Kidney (tissue), 14 donors: ENCODE data around the gene ACTL6B. TPM values are rescaled to one million over a fixed set of nuclear protein-coding genes. Genes with fewer than 3 reads are reported as not detected.
A peak's percentile ranks its signal among the peaks of the same experiment; 100 is the strongest.

Experiments
- DNase-seq, 5 donors: peaks; one replicate each; pipeline ENCODE4 v3.0.0-alpha.2; 2013 to 2020
- FAIRE-seq: peaks from 2 replicates; lab custom pipeline; 2012; peaks lifted over from hg19 to GRCh38; lab: Jason Lieb, UNC
- H3K27ac ChIP-seq, 2 donors: one replicate each; pipeline ENCODE4 v1.7.0; 2013; ENCODE audit warnings: low read depth in 2 of 2, low read length in 2 of 2, inconsistent platforms in 1 of 2
- H3K27me3 ChIP-seq: one replicate; pipeline ENCODE4 v1.7.1; 2013; ENCODE audit warnings: low read length, inconsistent platforms; ENCODE audit not compliant: control insufficient read depth, insufficient read depth
- H3K36me3 ChIP-seq, 3 donors: one replicate each; pipeline versions ENCODE4 v1.7.0 to v1.7.1; 2013; ENCODE audit warnings: low read length in 3 of 3, control low read depth in 1 of 3, inconsistent platforms in 1 of 3; ENCODE audit not compliant: insufficient read depth in 3 of 3, control insufficient read depth in 2 of 3
- H3K4me1 ChIP-seq, 3 donors: one replicate each; pipeline versions ENCODE4 v1.7.0 to v1.7.1; 2013; ENCODE audit warnings: low read length in 3 of 3, inconsistent platforms in 1 of 3, low read depth in 1 of 3; ENCODE audit not compliant: control insufficient read depth in 2 of 3, insufficient read depth in 2 of 3
- H3K4me3 ChIP-seq, 3 donors: one replicate each; pipeline versions ENCODE4 v1.7.0 to v1.8.1; 2013; ENCODE audit warnings: low read length in 3 of 3, control low read depth in 1 of 3, inconsistent platforms in 1 of 3
- H3K9ac ChIP-seq, 3 donors: one replicate each; pipeline versions ENCODE4 v1.7.0 to v1.7.1; 2013; ENCODE audit warnings: low read length in 3 of 3, control low read depth in 1 of 3, inconsistent platforms in 1 of 3
- H3K9me3 ChIP-seq, 3 donors: one replicate each; pipeline versions ENCODE4 v1.7.0 to v1.7.1; 2013; ENCODE audit warnings: low read length in 3 of 3, control low read depth in 1 of 3, inconsistent platforms in 1 of 3; ENCODE audit not compliant: control insufficient read depth in 2 of 3, insufficient read depth in 1 of 3
- intact Hi-C: fragments of 100-400 bp; cut with DNase I; formaldehyde crosslinking; loops from one replicate; pipeline ENCODE4 v1.11.1; 2022
- polyA plus RNA-seq: library from polyadenylated mRNA; stranded (reverse); fragments of 350-450 nt; fragmentation: Illumina TruSeq; extraction: RNeasy Lipid Tissue Mini Kit (QIAGEN cat#74804); gene quantifications from one replicate; pipeline ENCODE4 v1.2.3, GENCODE V29; 2014; ENCODE audit warnings: low read depth, low replicate concordance; ENCODE audit not compliant: insufficient read depth
- total RNA-seq: library from RNA; stranded (reverse); fragmentation: NEBNext Ultra II Directional; extraction: Animal tissue kit (Norgen Biotek cat#: 25700); gene quantifications from one replicate; pipeline ENCODE4 v1.2.1, GENCODE V29; 2021
- TF ChIP-seq, protein P1 (sequence below): IDR thresholded peaks from 3 replicates; pipeline ENCODE4 v1.5.1; 2012; ENCODE audit warnings: mild to moderate bottlenecking, moderate library complexity, borderline replicate concordance; ENCODE audit not compliant: insufficient read depth; ENCODE audit errors: extremely low read depth
- donor health status: control.
- donor health status: control.
- donor health status: control.
- donor health status: control.
- donor health status: control.
- donor health status: DM: yes; HTN: yes; CAD: no.
- donor health status: Normal renal cell carcinoma (clear cell type).

Gene ACTL6B
- total and polyA plus RNA-seq, 2 donors from 2014 or later, result not detected

DNA sequence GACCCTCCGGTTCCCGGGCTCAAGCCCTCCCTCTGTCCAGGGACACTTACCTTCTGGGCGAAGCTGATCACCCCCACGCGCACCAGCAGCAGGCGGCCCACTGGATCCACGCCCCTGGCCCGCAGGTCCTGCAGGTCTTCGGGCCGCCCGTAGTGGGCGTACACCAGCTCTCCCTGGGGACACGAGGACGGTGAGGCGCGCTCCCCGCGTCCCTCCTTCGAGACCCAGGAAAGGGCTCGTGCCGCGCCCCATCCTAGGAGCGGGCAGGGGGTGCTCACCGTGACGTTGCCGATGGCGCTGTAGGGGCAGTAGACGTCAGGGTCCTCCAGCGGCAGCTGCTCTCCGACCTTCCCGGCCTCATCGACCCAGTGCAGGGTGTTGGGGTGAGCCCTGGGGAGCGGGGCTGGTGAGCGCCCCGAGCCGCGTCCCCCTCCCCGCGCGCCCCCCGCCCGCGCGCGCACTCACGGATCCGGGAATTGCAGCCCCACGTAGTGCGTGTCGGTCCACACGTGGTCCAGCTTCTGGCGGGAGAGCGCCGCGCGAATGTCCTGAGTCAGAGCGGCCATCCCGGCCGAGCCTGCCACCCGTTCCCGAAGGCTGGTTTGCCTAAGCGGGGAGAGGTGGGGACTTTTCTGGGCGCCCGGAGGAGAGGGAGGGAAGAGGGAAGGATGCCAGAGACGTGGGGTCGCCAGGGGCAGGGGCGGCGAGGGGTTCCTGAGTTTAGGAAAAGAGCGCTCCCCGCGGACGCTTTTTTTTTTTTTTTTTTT, 23.1 kb downstream of the ACTL6B start:
- Histone ChIP-seq H3K27ac (no peak overlapping the region), H3K4me1 (peaks cover 0 to 3% (median 0%) of the 10 kb centered on the region in 3 donors), H3K9me3 (no peaks in the 10 kb centered on the region), H3K4me3 (peak overlapping the region in 2 of 3 donors; percentile 18 to 25), H3K9ac (no peak overlapping the region), H3K27me3 (no peaks in the 10 kb centered on the region), H3K36me3 (no peaks in the 10 kb centered on the region)
- intact Hi-C loops, result no loop called here
- TF ChIP-seq, protein P1, sequence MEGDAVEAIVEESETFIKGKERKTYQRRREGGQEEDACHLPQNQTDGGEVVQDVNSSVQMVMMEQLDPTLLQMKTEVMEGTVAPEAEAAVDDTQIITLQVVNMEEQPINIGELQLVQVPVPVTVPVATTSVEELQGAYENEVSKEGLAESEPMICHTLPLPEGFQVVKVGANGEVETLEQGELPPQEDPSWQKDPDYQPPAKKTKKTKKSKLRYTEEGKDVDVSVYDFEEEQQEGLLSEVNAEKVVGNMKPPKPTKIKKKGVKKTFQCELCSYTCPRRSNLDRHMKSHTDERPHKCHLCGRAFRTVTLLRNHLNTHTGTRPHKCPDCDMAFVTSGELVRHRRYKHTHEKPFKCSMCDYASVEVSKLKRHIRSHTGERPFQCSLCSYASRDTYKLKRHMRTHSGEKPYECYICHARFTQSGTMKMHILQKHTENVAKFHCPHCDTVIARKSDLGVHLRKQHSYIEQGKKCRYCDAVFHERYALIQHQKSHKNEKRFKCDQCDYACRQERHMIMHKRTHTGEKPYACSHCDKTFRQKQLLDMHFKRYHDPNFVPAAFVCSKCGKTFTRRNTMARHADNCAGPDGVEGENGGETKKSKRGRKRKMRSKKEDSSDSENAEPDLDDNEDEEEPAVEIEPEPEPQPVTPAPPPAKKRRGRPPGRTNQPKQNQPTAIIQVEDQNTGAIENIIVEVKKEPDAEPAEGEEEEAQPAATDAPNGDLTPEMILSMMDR, result no peak
- peak in 4 of 5 donors; percentile 61 to 75 (median 70) for DNase-seq
- FAIRE-seq, result no peak

- DNase-seq, result no peak
- no peak for FAIRE-seq
- TF ChIP-seq, protein P1, result no peak
- H3K36me3 ChIP-seq, result no peaks in the 10 kb centered on the region
- intact Hi-C loops, result no loop called here
- no peak overlapping the region for H3K4me3 ChIP-seq
- no peak overlapping the region for H3K9ac ChIP-seq
- H3K4me1 ChIP-seq, result peaks cover 0 to 3% (median 0%) of the 10 kb centered on the region in 3 donors
- no peak overlapping the region for H3K27ac ChIP-seq
- no peaks in the 10 kb centered on the region for H3K27me3 ChIP-seq
- no peaks in the 10 kb centered on the region for H3K9me3 ChIP-seq
These were observed 26.2 kb downstream of the ACTL6B start for GRCh38 chr7:100630066-100630465.

DNA sequence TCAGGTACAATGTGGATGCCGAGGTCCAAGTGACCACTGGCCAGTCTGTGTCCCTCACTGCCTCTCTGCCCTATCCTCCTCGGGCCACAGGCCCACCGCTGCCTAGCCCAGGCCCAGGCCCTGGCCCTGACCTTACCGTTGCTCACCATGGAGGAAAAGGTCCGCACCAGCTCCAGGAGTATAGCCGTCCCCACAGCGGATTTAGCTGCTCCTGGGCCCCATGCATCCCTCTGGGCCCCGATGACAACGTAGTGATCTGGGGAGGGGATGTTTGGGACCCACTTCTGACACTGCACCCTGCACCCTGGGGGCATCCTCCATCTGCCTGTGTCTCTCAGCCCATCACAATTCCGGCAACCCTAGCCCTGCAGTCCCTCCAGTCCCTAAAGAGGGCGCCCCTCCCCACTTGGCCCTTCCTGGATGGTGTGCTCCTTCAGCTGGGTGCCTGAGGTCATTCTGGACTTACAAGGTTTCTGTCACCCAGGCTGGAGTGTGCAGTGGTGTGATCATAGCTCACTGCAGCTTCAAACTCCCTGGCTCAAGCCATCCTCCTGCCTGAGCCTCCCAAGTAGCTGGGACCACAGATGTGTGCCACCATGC, 27.0 kb downstream of the ACTL6B start:
- no peaks in the 10 kb centered on the region for H3K9me3 ChIP-seq
- FAIRE-seq (no peak), DNase-seq (no peak)
- no peak overlapping the region for H3K27ac ChIP-seq
- peaks cover 0 to 3% (median 0%) of the 10 kb centered on the region in 3 donors for H3K4me1 ChIP-seq
- H3K9ac ChIP-seq, result no peak overlapping the region
- TF ChIP-seq, protein P1, result no peak
- intact Hi-C loops, result no loop called here
- no peaks in the 10 kb centered on the region for H3K27me3 ChIP-seq
- H3K36me3 ChIP-seq, result no peaks in the 10 kb centered on the region
- H3K4me3 ChIP-seq, result no peak overlapping the region
